GM12864 (cell line): ENCODE data around the gene SLC1A5.
"Not testable (repeated sequence)": the region's sequence is repeated elsewhere in the genome, so short reads cannot be mapped to it uniquely, and the experiment has no call there.

Source experiments
- DNase-seq: peaks from one replicate; pipeline ENCODE4 v3.0.0-alpha.2; 2011; ENCODE audit warnings: low read depth
- H3K4me3 ChIP-seq: 2 replicates; pipeline ENCODE4 v1.5.1; 2011; ENCODE audit warnings: mild to moderate bottlenecking, low read depth, low read length, control low read depth
- TF ChIP-seq, protein P1 (sequence below): IDR thresholded peaks from 2 replicates; pipeline ENCODE4 v1.5.1; 2011; ENCODE audit warnings: low read depth, mild to moderate bottlenecking, moderate library complexity, low read length, control low read depth, inconsistent platforms; ENCODE audit errors: missing control alignments

SLC1A5 gene

DNA sequence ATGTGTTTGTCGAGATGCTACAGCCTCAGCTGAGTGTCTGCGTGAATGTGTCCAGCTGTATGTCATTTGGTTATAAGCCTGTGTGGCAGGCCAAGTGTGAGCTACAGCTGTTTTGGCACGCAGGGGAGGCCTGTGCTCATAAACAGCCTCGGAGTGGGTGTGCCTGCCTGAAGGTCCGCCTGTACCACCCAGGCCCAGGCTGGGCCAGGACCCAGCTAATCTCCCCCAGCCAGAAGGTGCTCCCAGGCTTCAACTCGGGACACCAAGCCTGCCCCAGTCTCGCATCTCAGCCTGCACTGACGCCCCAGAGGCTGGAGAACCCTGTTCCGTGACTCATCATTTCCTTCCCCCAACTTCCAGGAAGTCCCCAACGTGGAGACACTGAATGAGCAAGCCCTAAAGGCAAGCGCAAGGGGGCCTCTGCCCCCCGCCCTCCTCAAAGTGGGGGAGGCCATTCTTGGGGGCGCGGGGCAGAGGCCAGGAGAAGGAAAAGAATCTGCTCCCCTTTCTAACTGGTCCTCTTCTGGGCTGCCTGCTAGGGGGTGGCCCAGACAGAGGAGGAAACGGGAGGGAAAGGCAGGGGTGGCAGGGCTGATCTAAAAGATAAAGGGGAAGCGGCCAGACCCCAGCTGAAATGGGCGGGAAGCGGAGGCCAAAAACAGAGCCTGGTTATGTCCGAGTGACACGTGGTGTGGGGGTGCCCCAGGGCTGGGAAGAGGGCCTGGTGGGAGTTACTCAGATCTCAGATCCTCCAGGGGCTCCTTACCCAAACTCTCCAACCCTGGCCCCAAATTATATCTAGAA, 2.0 kb downstream of the SLC1A5 start:
- peak; percentile 64 for DNase-seq
- TF ChIP-seq, protein P1, sequence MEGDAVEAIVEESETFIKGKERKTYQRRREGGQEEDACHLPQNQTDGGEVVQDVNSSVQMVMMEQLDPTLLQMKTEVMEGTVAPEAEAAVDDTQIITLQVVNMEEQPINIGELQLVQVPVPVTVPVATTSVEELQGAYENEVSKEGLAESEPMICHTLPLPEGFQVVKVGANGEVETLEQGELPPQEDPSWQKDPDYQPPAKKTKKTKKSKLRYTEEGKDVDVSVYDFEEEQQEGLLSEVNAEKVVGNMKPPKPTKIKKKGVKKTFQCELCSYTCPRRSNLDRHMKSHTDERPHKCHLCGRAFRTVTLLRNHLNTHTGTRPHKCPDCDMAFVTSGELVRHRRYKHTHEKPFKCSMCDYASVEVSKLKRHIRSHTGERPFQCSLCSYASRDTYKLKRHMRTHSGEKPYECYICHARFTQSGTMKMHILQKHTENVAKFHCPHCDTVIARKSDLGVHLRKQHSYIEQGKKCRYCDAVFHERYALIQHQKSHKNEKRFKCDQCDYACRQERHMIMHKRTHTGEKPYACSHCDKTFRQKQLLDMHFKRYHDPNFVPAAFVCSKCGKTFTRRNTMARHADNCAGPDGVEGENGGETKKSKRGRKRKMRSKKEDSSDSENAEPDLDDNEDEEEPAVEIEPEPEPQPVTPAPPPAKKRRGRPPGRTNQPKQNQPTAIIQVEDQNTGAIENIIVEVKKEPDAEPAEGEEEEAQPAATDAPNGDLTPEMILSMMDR = no peak

DNA sequence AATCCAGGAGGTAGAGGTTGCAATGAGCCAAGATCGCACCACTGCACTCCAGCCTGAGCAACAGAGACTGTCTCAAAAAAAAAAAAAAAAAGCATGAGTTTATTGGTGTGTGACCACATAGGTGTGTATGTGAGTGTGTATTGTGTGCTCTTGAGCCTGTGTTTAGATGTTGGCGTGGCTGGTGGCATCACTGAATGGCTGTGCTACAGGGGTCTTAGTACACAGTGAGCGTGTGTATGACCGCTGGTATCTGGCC, 2.5 kb downstream of the SLC1A5 start:
- peak overlapping the region; percentile 94 for H3K4me3 ChIP-seq
- DNase-seq = no peak
- TF ChIP-seq, protein P1 = no peak

More for the DNA sequence above, 2.0 kb downstream of the SLC1A5 start:
- peak overlapping the region; percentile 94 for H3K4me3 ChIP-seq

DNA sequence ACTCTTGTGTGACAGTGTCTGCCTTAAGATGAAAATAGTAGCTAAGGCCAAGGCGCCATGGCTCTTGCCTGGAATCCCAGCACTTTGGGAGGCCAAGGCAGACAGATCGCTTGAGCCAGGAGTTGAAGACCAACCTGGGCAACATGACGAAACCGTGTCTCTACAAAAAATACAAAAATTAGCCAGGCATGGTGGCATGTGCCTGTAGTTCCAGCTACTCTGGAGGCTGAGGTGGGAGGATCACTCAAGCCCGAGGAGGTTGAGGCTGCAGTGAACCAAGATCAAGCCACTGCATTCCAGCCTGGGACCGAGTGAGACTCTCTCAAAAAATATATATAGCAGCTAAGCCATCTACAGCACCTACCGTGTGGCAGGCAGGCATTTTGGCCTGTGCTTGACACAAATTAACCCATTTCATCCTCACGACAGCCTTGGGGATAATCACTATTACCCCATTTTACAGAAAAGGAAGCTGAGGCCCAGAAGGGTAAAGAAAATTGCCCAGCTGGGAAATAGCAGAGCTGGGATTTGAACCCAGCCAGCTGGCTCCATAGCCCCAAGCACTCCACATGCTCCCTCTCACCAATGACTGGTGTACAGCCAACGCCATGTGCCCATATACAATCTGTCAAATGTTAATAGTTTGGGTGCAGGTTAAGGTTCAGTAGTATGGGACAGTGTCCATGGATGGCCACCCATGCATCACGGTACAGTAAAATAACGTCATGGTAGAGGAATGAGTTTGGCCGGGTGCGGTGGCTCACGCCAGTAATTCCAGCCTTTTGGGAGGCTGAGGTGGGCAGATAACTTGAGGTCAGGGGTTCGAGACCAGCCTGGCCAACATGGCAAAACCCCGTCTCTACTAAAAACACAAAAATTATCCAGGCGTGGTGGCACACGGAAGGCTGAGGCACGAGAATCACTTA, 3.1 kb downstream of the SLC1A5 start:
- peak overlapping the region; percentile 94 for H3K4me3 ChIP-seq
- DNase-seq = no peak
- TF ChIP-seq, protein P1 = no peak

DNA sequence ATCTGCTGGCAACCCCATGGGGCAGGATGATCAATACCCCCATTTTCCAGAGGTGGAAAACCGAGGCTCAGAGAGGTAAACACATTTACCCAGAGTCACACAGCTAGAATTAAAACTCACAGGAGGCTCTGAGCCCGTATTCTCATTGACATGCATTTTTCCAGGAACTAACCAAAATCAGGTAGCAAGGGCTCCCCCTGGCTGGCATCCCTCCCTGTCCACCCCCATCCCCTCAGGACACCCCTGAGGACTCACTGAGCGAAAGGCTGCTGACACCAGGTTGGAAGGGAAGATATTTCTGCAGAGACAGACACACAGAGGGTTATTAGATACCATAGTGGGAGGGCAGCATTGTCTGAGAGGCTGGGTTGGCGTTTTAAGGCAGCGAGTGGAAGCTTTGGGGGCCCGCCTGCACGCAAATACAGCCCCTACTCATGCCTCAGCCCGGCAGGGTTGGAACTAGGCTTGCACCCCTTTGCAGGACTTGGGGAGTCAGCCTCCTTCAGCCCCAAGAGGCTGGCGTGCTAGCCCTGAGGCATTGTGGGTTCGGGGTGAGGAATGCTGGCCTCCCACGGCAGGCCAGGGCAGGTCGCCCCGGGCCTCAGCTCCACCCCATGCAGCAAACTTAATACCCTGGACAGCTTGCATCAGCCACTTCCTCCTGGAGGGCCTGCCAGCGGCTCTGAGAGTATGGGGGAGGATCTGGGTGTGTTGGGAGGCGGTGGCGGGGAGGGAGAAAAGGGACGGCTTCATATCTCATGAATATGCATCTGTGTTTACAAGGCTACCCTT, 3.9 kb downstream of the SLC1A5 start:
- DNase-seq = peak; percentile 74
- H3K4me3 ChIP-seq = peak overlapping the region; percentile 94
- TF ChIP-seq, protein P1 = peak; percentile 38

DNA sequence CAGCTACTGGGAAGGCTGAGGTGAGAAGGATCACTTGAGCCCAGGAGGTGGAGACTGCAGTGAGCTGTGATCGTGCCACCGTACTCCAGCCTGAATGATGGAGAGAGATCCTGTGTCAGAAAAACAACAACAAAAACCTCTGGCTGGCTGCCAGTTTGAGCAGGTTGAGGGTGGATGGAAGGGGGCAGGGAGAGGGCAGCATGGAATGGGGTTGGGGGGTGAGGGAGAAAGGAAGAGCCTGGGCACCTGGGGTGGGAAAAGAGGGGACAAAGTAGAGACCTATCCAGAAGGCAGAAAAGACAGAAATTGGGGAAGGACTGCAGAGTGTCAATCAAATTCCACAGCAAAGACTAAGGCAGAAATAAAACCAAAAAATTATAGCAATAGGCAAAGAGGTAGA, 4.7 kb downstream of the SLC1A5 start:
- TF ChIP-seq, protein P1 = no peak
- no peak for DNase-seq
- H3K4me3 ChIP-seq = peak overlapping the region; percentile 94

DNA sequence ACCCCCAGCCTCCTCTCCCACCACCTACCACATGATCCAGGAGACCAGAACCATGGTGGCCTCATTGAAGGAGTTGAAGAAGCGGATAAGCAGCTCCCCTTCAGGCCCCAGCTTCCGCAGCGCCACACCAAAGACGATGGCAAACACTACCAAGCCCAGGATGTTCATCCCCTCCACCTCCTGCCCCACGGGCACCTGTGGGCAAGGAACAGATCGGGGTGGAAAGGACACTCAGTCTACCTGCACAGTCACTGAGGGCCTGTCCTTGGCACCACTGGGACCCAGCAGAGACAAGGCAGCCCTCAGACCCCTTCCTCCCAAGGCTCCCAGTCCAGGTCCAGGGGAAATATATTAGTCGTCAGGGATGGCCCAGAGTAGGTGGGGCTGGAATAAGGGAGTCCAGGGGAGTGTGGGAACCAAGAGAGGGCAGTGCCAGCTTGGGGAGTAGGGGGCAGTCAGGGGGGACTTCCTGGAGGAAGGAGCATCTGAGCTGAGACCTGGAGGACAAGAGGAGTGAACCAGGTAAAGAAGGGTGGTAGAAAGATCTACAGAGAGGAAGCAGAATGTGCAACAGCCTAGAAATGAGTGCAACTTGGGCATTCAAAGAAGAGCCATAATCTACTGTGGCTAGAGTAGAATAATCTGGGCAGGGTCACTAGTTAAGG, 5.9 kb downstream of the SLC1A5 start:
- DNase-seq = no peak
- TF ChIP-seq, protein P1 = no peak
- H3K4me3 ChIP-seq = no peak overlapping the region

DNA sequence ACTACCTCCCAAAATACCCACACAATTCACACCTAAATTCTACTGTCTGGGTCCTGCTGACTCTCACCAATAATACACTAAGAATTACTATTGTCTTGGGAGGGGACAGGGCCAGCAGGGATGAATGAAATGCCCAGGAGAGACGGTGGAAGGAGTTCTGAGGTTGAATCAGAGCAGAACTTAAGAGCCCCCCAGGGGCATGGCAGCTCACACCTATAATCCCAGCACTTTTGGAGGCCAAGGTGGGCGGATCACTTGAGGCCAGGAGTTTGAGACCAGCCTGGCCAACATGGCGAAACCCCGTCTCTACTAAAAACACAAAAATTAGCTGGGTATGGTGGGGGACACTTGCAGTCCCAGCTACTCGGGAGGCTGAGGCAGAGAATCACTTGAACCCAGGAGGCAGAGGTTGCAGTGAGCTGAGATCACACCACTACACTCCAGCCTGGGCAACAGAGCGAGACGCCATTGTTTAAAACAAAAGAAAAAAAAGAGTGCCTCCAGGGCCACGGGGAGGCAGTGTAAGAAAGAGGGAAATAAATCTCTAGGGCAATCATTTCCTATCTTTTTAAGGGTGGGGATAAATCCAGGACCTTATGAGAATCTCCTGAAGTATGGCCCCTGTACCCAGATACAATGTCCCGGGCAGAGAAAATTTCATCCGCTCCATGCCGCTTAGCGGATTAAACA, 10.3 kb downstream of the SLC1A5 start:
- H3K4me3 ChIP-seq, DNase-seq: not testable (repeated sequence)
